Muscle of leg (tissue), 11 donors: Measurements from ENCODE around the gene ZBTB7B. TPM values are rescaled to one million over a fixed set of nuclear protein-coding genes. Genes with fewer than 3 reads are reported as not detected.

ENCODE experiments used
- DNase-seq: peaks from one replicate; pipeline ENCODE4 v3.0.0; 2013
- H3K27ac ChIP-seq: one replicate; pipeline ENCODE4 v1.5.1; 2013; ENCODE audit warnings: mild to moderate bottlenecking, low read length, control low read depth
- H3K27me3 ChIP-seq: one replicate; pipeline ENCODE4 v1.6.1; 2013; ENCODE audit warnings: low read length; ENCODE audit not compliant: control insufficient read depth, insufficient read depth
- H3K36me3 ChIP-seq: one replicate; pipeline ENCODE4 v1.6.1; 2013; ENCODE audit warnings: low read length; ENCODE audit not compliant: control insufficient read depth, insufficient read depth
- H3K4me1 ChIP-seq: one replicate; pipeline ENCODE4 v1.6.1; 2013; ENCODE audit warnings: low read length; ENCODE audit not compliant: control insufficient read depth, insufficient read depth
- H3K4me3 ChIP-seq: one replicate; pipeline ENCODE4 v1.5.1; 2013; ENCODE audit warnings: low read length, control low read depth
- H3K9me3 ChIP-seq: replicated peaks from 2 replicates; pipeline ENCODE4 v1.6.1; 2013; ENCODE audit warnings: low read depth, low read length; ENCODE audit not compliant: control insufficient read depth
- WGBS: methylation state at CpG from one replicate; pipeline ENCODE4 v1.1.5; 2013; ENCODE audit warnings: missing lambda C conversion rate; ENCODE audit not compliant: insufficient coverage; 5-methylcytosine and 5-hydroxymethylcytosine counted together
- polyA plus RNA-seq, 8 donors: library from polyadenylated mRNA; unstranded; fragments of 120-200 nt; gene quantifications; one replicate each; pipeline versions ENCODE4 v1.2.1 to v1.2.3, GENCODE V29; 2013; ENCODE audit warnings: inconsistent platforms in 1 of 8, low replicate concordance in 1 of 8; ENCODE audit not compliant: insufficient read length in 8 of 8, insufficient read depth in 1 of 8
- total RNA-seq: library from RNA; stranded (reverse); fragments of 120-200 nt; gene quantifications from one replicate; pipeline ENCODE4 v1.2.4, GENCODE V29; 2013

ZBTB7B gene
- total and polyA plus RNA-seq, 9 donors: 6.6 to 11.3 (median 9.5) TPM

DNA sequence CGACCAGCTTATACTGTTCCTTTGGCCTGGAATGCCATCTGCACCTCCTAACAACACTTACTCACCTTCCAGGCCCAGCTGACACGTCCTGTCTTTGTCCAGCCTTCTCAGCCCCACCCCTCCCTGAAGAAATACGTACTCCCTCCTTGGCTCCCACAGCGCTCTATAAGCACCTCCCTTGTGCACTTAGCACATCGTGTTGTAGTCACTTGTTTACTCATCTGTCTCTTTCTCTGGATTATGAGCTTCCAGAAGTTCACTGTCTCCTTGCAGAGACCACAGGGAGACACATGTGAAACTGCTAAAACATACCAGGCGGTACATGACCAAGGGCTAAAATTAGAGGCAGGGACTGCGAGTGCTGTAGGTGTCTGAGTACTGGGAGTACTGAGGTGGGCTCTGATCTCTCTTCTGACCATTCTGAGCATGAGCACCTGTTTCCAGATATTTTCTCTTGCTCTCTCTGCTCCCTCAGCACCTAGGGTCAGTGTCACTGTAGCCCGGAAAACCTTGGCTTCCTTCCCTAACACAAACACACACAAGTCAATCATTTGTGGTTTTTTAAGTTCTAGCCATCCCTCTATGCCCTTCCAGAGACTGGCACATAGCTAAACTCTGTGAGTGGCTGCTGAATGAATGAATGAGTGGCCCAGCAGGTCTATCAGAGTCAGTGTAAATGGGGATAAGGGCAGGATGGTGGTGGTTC, 36.2 kb downstream of the ZBTB7B start:
- no peak overlapping the region for H3K4me3 ChIP-seq

DNA sequence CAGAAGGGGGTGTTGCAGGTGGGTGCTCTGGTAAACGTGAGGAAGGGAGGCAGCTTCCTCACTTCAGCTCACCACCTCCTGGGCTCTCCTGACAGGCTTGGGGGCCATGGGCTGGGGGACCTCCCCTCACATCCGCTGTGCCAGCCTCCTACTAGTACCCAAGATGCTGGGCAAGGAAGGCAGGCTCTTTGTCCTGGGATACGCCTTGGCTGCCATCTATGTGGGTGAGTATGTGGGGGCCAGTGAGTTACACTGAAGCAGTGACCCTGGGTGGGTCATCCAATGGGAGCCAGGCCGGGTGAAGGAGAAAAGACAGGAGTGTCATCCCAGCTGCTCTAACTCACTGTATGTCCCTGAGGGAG, 36.7 kb downstream of the ZBTB7B start:
- no CpG with 5 or more reads among the region's 4 CpGs for WGBS

More for the DNA sequence above, 36.2 kb downstream of the ZBTB7B start:
- no peak for DNase-seq
- no peaks in the 10 kb centered on the region for H3K9me3 ChIP-seq
- H3K27me3 ChIP-seq: peaks cover 5% of the 10 kb centered on the region
- H3K27ac ChIP-seq: no peak overlapping the region
- WGBS: 43% methylated on average over 7 of the region's 8 CpGs
- H3K4me1 ChIP-seq: no peaks in the 10 kb centered on the region
- no peaks in the 10 kb centered on the region for H3K36me3 ChIP-seq

GRCh38 chr1:155040358-155041093, 37.9 kb downstream of the ZBTB7B start:
- Histone ChIP-seq H3K4me3 (no peak overlapping the region), H3K27me3 (peaks cover 5% of the 10 kb centered on the region), H3K36me3 (no peaks in the 10 kb centered on the region), H3K27ac (no peak overlapping the region), H3K9me3 (no peaks in the 10 kb centered on the region), H3K4me1 (peaks cover 5% of the 10 kb centered on the region)
- DNase-seq: no peak
- 89% methylated on average over 12 of the region's 14 CpGs for WGBS

More for the DNA sequence above, 36.7 kb downstream of the ZBTB7B start:
- DNase-seq: no peak
- H3K27ac ChIP-seq: no peak overlapping the region
- H3K4me3 ChIP-seq: no peak overlapping the region
- no peaks in the 10 kb centered on the region for H3K4me1 ChIP-seq
- H3K36me3 ChIP-seq: no peaks in the 10 kb centered on the region
- no peaks in the 10 kb centered on the region for H3K9me3 ChIP-seq
- peaks cover 5% of the 10 kb centered on the region for H3K27me3 ChIP-seq

- WGBS: 83% methylated on average over 5 of the region's 5 CpGs
- H3K36me3 ChIP-seq: no peaks in the 10 kb centered on the region
- H3K4me3 ChIP-seq: no peak overlapping the region
- H3K4me1 ChIP-seq: peaks cover 5% of the 10 kb centered on the region
- H3K27ac ChIP-seq: no peak overlapping the region
- no peak for DNase-seq
- peaks cover 3% of the 10 kb centered on the region for H3K27me3 ChIP-seq
- no peaks in the 10 kb centered on the region for H3K9me3 ChIP-seq
These were observed 40.2 kb downstream of the ZBTB7B start for GRCh38 chr1:155042789-155043188.

DNA sequence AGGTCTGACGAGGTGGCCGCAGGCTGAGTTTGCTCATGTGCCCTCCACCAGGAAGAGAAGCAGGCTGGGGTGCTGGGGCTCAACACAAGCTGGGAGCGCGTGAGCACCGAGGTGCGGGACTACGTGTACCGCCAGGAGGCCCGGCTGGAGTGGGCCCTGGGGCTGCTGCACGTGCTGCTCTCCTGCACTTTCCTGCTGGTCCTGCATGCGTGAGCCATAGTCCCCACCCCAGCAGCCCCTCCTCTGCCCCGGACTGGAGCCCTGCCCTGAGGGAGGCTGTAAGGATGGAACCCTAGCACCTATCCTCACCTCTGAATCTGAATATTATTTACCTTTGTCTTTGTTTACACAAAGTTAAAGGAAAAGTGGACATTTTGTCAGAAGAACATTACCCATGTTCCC, 40.7 kb downstream of the ZBTB7B start:
- no peak overlapping the region for H3K4me3 ChIP-seq
- no peaks in the 10 kb centered on the region for H3K36me3 ChIP-seq
- H3K9me3 ChIP-seq: no peaks in the 10 kb centered on the region
- H3K4me1 ChIP-seq: peaks cover 5% of the 10 kb centered on the region
- WGBS: 59% methylated on average over 6 of the region's 12 CpGs
- DNase-seq: no peak
- no peak overlapping the region for H3K27ac ChIP-seq
- H3K27me3 ChIP-seq: peaks cover 3% of the 10 kb centered on the region

DNA sequence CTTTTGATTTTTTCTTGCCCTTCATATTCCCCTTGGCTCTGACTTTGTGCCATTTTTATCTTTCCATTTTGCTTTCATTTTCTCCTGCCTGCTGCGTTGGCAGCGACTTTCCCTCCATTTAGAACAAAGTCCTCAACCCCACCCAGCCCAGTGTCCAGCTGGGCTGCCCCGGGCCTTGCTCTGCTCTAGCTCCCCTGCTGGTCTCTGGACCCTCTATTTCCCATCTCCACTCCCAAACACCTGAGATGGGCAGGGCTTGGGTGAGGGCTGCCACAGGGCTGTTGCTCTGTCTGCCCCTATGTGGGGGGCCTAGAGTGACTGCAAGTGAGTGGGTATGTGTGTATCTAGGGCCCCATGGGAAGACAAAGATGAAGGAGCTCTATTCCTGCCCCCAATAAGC, 41.2 kb downstream of the ZBTB7B start:
- no peaks in the 10 kb centered on the region for H3K36me3 ChIP-seq
- no peak overlapping the region for H3K27ac ChIP-seq
- H3K4me1 ChIP-seq: peaks cover 5% of the 10 kb centered on the region
- H3K27me3 ChIP-seq: peaks cover 2% of the 10 kb centered on the region
- 93% methylated on average over 2 of the region's 3 CpGs for WGBS
- no peaks in the 10 kb centered on the region for H3K9me3 ChIP-seq
- DNase-seq: no peak
- no peak overlapping the region for H3K4me3 ChIP-seq

DNA sequence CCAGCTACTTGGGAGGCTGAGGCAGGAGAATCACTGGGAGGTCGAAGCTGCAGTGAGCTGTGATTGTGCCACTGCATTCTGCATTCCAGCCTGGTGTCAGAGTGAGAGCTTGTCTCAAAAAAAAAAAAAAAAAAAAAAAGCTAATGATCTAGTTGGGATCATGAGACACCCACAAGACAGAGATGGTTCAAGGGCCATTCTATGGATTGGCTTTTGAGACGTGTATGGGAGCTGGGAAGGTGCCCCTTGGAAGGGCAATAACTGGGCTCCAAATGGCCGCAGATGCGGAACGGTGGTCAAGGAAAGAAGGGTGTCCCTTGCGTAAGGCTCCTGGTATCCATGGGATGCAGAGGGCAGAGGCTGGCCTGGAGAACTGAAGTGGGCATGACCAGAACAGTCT, 41.8 kb downstream of the ZBTB7B start:
- DNase-seq: no peak
- Histone ChIP-seq H3K9me3 (no peaks in the 10 kb centered on the region), H3K4me3 (no peak overlapping the region), H3K4me1 (peaks cover 5% of the 10 kb centered on the region), H3K36me3 (no peaks in the 10 kb centered on the region), H3K27ac (peak overlapping the region; percentile 67), H3K27me3 (no peaks in the 10 kb centered on the region)
- WGBS: 87% methylated on average over 6 of the region's 6 CpGs

DNA sequence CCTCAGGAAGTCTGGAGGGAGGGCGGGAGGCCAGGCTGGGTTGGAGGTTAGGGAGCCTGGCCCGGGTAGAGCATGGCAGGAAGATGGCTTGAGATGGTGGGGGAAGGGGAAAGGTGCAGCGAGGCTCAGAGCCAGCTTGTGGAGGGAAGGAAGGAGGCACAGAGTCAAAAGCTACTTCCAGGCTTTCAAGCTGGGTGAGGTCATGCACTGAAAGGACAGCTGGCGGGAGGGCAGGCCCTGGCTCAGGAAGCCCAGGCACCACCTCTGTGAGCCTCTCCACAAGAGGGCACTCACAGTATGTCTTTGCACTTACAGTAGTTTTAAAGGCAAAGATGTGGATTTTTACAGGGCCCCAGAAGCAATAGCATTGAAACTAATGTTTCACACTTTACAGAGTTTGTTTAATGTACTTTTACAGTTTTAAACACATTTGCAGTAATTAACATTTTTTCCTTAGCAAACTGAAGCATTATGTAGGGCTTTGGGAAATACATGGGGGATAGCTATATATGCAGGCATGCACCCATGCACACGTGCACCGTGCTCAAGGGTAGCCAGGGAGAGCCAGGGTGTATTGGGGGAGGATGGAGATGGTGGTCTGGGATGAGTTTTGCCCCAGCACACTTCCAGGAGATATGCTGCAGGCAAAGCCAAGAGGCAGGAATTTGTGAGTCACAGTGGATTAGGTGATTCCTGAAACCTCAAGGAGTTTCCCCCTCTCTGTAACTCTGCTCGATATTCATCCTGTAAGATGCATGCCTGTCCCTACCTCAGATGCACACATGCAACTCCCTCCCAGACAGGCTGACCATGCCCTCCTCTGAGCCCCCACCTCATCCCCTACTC, 42.4 kb downstream of the ZBTB7B start:
- Histone ChIP-seq H3K9me3 (no peaks in the 10 kb centered on the region), H3K4me1 (peaks cover 11% of the 10 kb centered on the region), H3K36me3 (no peaks in the 10 kb centered on the region), H3K27ac (peak overlapping the region; percentile 67), H3K27me3 (no peaks in the 10 kb centered on the region), H3K4me3 (no peak overlapping the region)
- peak; percentile 84 for DNase-seq
- WGBS: 62% methylated on average over 7 of the region's 7 CpGs

DNA sequence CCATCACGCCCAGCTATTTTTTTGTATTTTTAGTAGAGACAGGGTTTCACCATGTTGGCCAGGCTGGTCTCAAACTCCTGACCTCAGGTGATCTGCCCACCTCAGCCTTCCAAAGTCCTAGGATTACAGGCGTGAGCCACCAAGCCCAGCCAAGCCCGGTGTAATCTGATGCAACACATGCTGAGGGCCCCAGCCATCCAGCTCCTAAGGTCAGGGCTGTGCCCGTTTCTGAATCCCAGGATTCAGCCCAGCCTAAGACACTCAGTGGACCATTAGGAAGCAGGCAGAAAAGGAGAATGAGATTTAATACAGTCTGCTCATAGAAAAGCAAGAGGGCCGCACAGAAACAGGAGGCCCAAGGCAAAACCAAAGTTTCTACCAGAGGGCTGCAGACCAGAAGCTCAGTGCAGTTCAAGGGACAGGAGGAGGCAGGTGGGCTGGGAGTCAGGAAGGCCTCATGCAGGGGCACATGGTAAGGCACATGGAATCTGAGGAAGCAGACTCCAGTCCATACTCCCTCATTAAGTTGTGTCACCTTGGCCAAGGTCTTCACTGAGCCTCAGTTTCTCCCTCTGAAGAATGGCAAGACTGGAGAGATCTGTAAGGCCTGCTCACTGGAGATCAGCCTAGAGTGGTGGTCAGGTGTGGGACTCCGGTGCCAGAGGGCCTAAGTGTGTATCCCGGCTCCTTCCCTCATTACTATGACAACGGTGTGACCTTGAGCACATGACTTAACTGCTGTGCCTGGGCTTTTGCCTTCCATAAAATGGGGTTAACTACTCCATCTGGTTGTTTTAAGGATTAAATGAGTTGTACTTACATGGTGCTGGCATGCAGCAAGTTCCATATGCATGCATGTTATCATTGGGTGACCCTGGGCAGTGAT, 46.1 kb downstream of the ZBTB7B start:
- H3K4me3 ChIP-seq: no peak overlapping the region

More for the DNA sequence above, 46.1 kb downstream of the ZBTB7B start:
- Histone ChIP-seq H3K4me1 (peaks cover 36% of the 10 kb centered on the region), H3K27me3 (no peaks in the 10 kb centered on the region), H3K9me3 (no peaks in the 10 kb centered on the region), H3K27ac (no peak overlapping the region), H3K36me3 (no peaks in the 10 kb centered on the region)
- 78% methylated on average over 6 of the region's 8 CpGs for WGBS
- no peak for DNase-seq
